Smooth muscle cell (in vitro differentiated cells): ENCODE measurements around the gene DPP6. TPM values are rescaled to one million over a fixed set of nuclear protein-coding genes. Genes with fewer than 3 reads are reported as not detected.

Source experiments
- DNase-seq: peaks from one replicate; lab custom pipeline; 2025; ENCODE audit not compliant: unreplicated experiment; lab: John Stamatoyannopoulos, UW
- H2AFZ ChIP-seq: fragments of 200-600 bp; sonication (generic); 2 replicates; pipeline ENCODE4 v1.6.0; 2016; ENCODE audit warnings: antibody characterized with exemption, low read depth, mild to moderate bottlenecking
- H3F3A ChIP-seq: fragments of 200-600 bp; sonication (generic); 2 replicates; pipeline ENCODE4 v1.6.0; 2017; ENCODE audit warnings: antibody characterized with exemption, low read depth
- H3K27ac ChIP-seq: fragments of 200-600 bp; sonication (generic); 2 replicates; pipeline ENCODE4 v1.5.1; 2016; ENCODE audit warnings: low read depth, mild to moderate bottlenecking
- H3K27me3 ChIP-seq: fragments of 200-600 bp; sonication (generic); 2 replicates; pipeline ENCODE4 v1.6.1; 2016; ENCODE audit warnings: low read depth, mild to moderate bottlenecking
- H3K36me3 ChIP-seq: fragments of 200-600 bp; sonication (generic); 2 replicates; pipeline ENCODE4 v1.5.1; 2016; ENCODE audit warnings: low read depth
- H3K4me1 ChIP-seq: fragments of 200-600 bp; sonication (generic); 2 replicates; pipeline ENCODE4 v1.5.1; 2016; ENCODE audit warnings: low read depth
- H3K4me2 ChIP-seq: fragments of 200-600 bp; sonication (generic); 2 replicates; pipeline ENCODE4 v1.6.0; 2016; ENCODE audit warnings: mild to moderate bottlenecking
- H3K4me3 ChIP-seq: fragments of 200-600 bp; sonication (generic); 2 replicates; pipeline ENCODE4 v1.5.1; 2016; ENCODE audit warnings: mild to moderate bottlenecking
- H3K79me2 ChIP-seq: fragments of 200-600 bp; sonication (generic); 2 replicates; pipeline ENCODE4 v1.6.0; 2016; ENCODE audit warnings: low read depth, mild to moderate bottlenecking
- H3K9ac ChIP-seq: fragments of 200-600 bp; sonication (generic); 2 replicates; pipeline ENCODE4 v1.6.0; 2016; ENCODE audit warnings: low read depth
- H3K9me3 ChIP-seq: fragments of 200-600 bp; sonication (generic); replicated peaks from 2 replicates; pipeline ENCODE4 v1.5.1; 2016; ENCODE audit warnings: low read depth
- H4K20me1 ChIP-seq: fragments of 200-600 bp; sonication (generic); 2 replicates; pipeline ENCODE4 v1.6.0; 2016; ENCODE audit warnings: low read depth
- CTCF ChIP-seq: fragments of 200-600 bp; sonication (generic); IDR thresholded peaks from 2 replicates; pipeline ENCODE4 v1.5.1; 2017; ENCODE audit warnings: borderline replicate concordance, mild to moderate bottlenecking, antibody characterized with exemption; ENCODE audit not compliant: insufficient read depth, poor library complexity, severe bottlenecking
- WGBS: methylation state at CpG from one replicate; pipeline ENCODE4 v1.1.7; 2016; ENCODE audit warnings: low lambda C conversion rate; 5-methylcytosine and 5-hydroxymethylcytosine counted together
- polyA plus RNA-seq: library from polyadenylated mRNA; unstranded; fragments of >200 nt; fragmentation: Nextera tagmentation; extraction: Ambion mirVana; gene quantifications from 2 replicates; pipeline ENCODE4 v1.2.1, GENCODE V29; 2016
- total RNA-seq: library from RNA; depleted of rRNA; stranded (reverse); fragments of >200 nt; gene quantifications from 2 replicates; pipeline ENCODE4 v1.2.3, GENCODE V29; 2014

Gene DPP6
- total and polyA plus RNA-seq, 2 experiments from 2014 or later: 0.72 TPM; not detected in 1

DNA sequence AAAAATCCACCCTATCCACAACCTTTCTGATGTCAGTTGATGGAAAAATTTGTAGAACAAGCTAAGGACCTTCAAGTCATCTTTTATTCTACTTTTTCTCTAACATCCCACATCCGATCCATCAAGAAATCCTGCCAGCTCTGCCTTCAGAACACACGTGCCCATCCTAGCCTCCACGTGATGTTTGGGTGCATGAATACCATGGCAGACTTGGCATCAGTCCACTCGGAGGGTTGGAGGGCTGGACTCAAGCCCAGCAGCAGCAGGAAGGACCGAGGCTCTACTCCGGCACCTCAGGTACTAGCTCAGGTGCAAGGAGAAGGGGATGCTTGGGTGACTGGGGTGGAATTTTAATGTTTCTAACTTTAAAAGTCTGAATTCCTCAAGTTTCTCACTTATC is 428.6 kb downstream of the DPP6 start:
- Histone ChIP-seq H3K36me3 (no peaks in the 10 kb centered on the region), H2AFZ (no peak overlapping the region), H3K9me3 (no peaks in the 10 kb centered on the region), H3K79me2 (no peaks in the 10 kb centered on the region), H4K20me1 (no peaks in the 10 kb centered on the region), H3F3A (no peaks in the 10 kb centered on the region), H3K9ac (no peak overlapping the region), H3K4me3 (no peak overlapping the region), H3K27me3 (no peaks in the 10 kb centered on the region), H3K4me2 (no peak overlapping the region), H3K4me1 (no peaks in the 10 kb centered on the region), H3K27ac (no peak overlapping the region)
- DNase-seq: no peak
- WGBS: 85% methylated on average over 6 of the region's 6 CpGs
- TF ChIP-seq CTCF: no peak

GRCh38 chr7:154482863-154483262 is 430.7 kb downstream of the DPP6 start:
- Histone ChIP-seq H3K9me3 (no peaks in the 10 kb centered on the region), H3K4me3 (no peak overlapping the region), H2AFZ (no peak overlapping the region), H4K20me1 (no peaks in the 10 kb centered on the region), H3K4me1 (no peaks in the 10 kb centered on the region), H3K4me2 (no peak overlapping the region), H3K36me3 (no peaks in the 10 kb centered on the region), H3K27ac (no peak overlapping the region), H3K27me3 (no peaks in the 10 kb centered on the region), H3K9ac (no peak overlapping the region), H3K79me2 (no peaks in the 10 kb centered on the region), H3F3A (no peaks in the 10 kb centered on the region)
- WGBS: 90% methylated on average over 11 of the region's 11 CpGs
- DNase-seq: no peak
- TF ChIP-seq CTCF: no peak

- no peak overlapping the region for H3K4me2 ChIP-seq
- no peaks in the 10 kb centered on the region for H3K79me2 ChIP-seq
- WGBS: 58% methylated on average over 7 of the region's 7 CpGs
- no peaks in the 10 kb centered on the region for H3K4me1 ChIP-seq
- H3K9me3 ChIP-seq: no peaks in the 10 kb centered on the region
- H3K27ac ChIP-seq: no peak overlapping the region
- H4K20me1 ChIP-seq: no peaks in the 10 kb centered on the region
- no peaks in the 10 kb centered on the region for H3F3A ChIP-seq
- H3K9ac ChIP-seq: no peak overlapping the region
- no peak overlapping the region for H2AFZ ChIP-seq
- H3K36me3 ChIP-seq: no peaks in the 10 kb centered on the region
- no peak for TF ChIP-seq CTCF
- no peaks in the 10 kb centered on the region for H3K27me3 ChIP-seq
- DNase-seq: no peak
- no peak overlapping the region for H3K4me3 ChIP-seq
Observed at GRCh38 chr7:154484406-154484805, 432.2 kb downstream of the DPP6 start.

DNA sequence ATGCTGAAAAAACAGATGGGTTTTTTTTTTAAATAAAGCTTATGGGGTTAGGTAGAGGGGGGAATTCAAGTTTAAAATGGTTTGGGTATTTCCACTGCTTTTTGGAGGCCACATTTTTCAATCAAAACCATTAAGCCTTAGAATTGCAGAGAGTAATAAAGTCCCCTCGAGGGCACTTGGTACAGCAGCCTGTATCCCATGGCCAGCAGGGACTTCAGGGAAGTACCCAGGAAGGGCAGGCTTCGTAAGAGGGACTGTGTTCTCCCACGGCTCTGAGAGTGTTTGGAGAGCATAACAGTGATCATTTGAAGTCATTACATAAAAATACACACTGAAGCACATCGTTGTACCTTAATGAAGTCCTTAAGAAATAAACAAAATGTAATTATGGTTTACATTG is 432.7 kb downstream of the DPP6 start:
- no peak overlapping the region for H3K4me2 ChIP-seq
- no peaks in the 10 kb centered on the region for H3K9me3 ChIP-seq
- H3F3A ChIP-seq: no peaks in the 10 kb centered on the region
- WGBS: 80% methylated on average over 4 of the region's 4 CpGs
- no peak for DNase-seq
- H2AFZ ChIP-seq: no peak overlapping the region
- no peaks in the 10 kb centered on the region for H4K20me1 ChIP-seq
- no peaks in the 10 kb centered on the region for H3K27me3 ChIP-seq
- H3K9ac ChIP-seq: no peak overlapping the region
- no peak overlapping the region for H3K4me3 ChIP-seq
- no peak for TF ChIP-seq CTCF
- no peaks in the 10 kb centered on the region for H3K4me1 ChIP-seq
- no peaks in the 10 kb centered on the region for H3K36me3 ChIP-seq
- H3K79me2 ChIP-seq: no peaks in the 10 kb centered on the region
- H3K27ac ChIP-seq: no peak overlapping the region
